Stomach (tissue), 9 donors: Measurements from ENCODE around the gene FNDC11. TPM values are rescaled to one million over a fixed set of nuclear protein-coding genes. Genes with fewer than 3 reads are reported as not detected.

Experiments
- DNase-seq, 2 donors: peaks; one replicate each; pipeline versions ENCODE4 v3.0.0 to v3.0.0-alpha.2; 2013 to 2019
- H3K27ac ChIP-seq, 5 donors: fragments of 200-600 bp in 4 of 5; sonication (generic) in 4 of 5; one replicate each; pipeline ENCODE4 v1.5.1; 2013 to 2019; ENCODE audit warnings: mild to moderate bottlenecking in 1 of 5, moderate library complexity in 1 of 5
- H3K27me3 ChIP-seq, 3 donors: fragments of 200-600 bp; sonication (generic); one replicate each; pipeline ENCODE4 v1.5.1; 2017 to 2019; ENCODE audit warnings: mixed run types in 1 of 3
- H3K36me3 ChIP-seq, 4 donors: fragments of 200-600 bp; sonication (generic); 1 replicate in 3 of 4; 2 replicates in 1 of 4; pipeline ENCODE4 v1.5.1; 2016 to 2019
- H3K4me1 ChIP-seq, 4 donors: fragments of 200-600 bp; sonication (generic); one replicate each; pipeline ENCODE4 v1.5.1; 2016 to 2019
- H3K4me3 ChIP-seq, 4 donors: fragments of 200-600 bp; sonication (generic) in 3 of 4; one replicate each; pipeline ENCODE4 v1.5.1; 2016 to 2019; ENCODE audit warnings: mild to moderate bottlenecking in 1 of 4
- H3K9me3 ChIP-seq, 4 donors: fragments of 200-600 bp; sonication (generic); one replicate each; pipeline ENCODE4 v1.5.1; 2016 to 2019
- EP300 ChIP-seq: sonication (generic); formaldehyde crosslinking; IDR thresholded peaks from one replicate; pipeline ENCODE4 v1.6.1; 2017; ENCODE audit warnings: antibody characterized with exemption
- POLR2A ChIP-seq, 4 donors: fragments of 450-650 bp; IDR thresholded peaks; one replicate each; pipeline ENCODE4 v1.6.1; 2016; ENCODE audit warnings: antibody characterized with exemption in 4 of 4, control low read depth in 2 of 4, mild to moderate bottlenecking in 1 of 4, moderate library complexity in 1 of 4
- POLR2AphosphoS5 ChIP-seq, 3 donors: sonication (generic); formaldehyde crosslinking; IDR thresholded peaks; one replicate each; pipeline ENCODE4 v1.6.1; 2016; ENCODE audit warnings: antibody characterized with exemption in 3 of 3
- WGBS, 5 donors: extraction: QIAGEN DNeasy Blood & Tissue Kit in 3 of 5; methylation state at CpG; one replicate each; pipeline versions ENCODE4 v1.1.5 to v1.1.7; 2013 to 2018; 5-methylcytosine and 5-hydroxymethylcytosine counted together
- intact Hi-C: fragments of 100-400 bp; cut with DNase I; formaldehyde crosslinking; loops from one replicate; pipeline ENCODE4 v1.15.1; 2023; ENCODE audit warnings: low total_unique reads
- polyA plus RNA-seq, 3 donors: library from polyadenylated mRNA; stranded (reverse); fragments of 200-250 nt; gene quantifications; one replicate each; pipeline ENCODE4 v1.2.3, GENCODE V29; 2013
- total RNA-seq, 5 donors: library from RNA; depleted of rRNA; stranded (reverse); fragments of >200 nt; gene quantifications; one replicate each; pipeline versions ENCODE4 v1.1.0 to v1.2.3, GENCODE V29; 2014 to 2016
- TF ChIP-seq, protein P1 (sequence below), 7 experiments: fragments of 450-650 bp in 4 of 7; fragments of 200-600 bp in 3 of 7; sonication (generic) in 3 of 7; IDR thresholded peaks; one replicate each; pipeline ENCODE4 v1.5.1; 2016 to 2019; ENCODE audit warnings: antibody characterized with exemption in 7 of 7, control low read depth in 2 of 7, mild to moderate bottlenecking in 1 of 7
- donor health status: healthy with polysubstance abuse.
- donor health status: Bipolar disorder and iron deficiency.
- donor health status: healthy.

The FNDC11 gene
- total and polyA plus RNA-seq, 8 donors: 0.25 to 3.1 (median 0.55) TPM; not detected in 3

DNA sequence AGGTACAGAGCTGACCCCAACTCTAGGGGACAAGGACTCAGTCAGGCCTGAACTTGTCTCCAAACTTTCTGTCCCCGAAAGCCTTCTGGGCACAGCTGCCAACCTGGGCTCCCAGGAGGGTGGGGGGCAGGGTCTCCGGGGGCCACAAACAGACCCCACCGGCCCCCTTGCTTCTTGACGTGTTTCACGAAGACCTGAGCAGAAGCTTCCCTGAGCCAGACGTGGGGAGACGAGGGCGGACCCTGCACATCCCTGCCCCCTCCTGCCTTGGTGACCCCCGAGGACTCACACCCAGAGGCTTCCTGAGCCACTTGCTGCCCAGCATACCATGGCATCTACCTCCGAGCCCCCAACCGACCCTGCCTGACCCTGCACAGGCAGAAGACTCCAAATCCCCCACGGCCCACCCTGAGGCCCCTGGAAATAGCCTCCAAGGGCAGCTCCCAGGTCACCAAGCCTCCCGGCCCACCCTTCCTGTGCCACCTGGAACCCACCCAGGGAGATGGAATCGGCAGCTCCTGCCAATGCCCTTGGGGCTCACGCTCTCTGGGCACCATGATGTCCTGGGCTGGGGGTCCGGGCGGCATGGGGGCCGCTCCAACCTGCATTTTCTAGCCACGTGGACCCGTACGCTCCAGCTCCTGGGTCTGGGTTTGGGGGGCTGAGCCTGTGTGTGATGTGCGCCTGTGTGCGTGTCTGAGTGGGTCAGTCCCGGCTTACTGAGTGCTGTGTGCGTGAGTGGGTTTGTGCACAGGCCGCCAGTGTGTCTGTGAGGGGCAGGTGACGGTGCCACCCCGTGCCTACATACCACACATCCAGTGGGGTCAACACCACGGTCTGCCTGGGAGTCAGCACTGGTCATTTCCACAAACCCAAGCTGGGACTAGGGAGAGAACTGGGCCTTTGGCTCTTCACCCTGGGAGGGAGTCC, 14.3 kb upstream of the FNDC11 start:
- WGBS, 5 donors: 74 to 92% (median 84%) methylated on average over 14 to 29 of the region's 29 CpGs
- TF ChIP-seq POLR2AphosphoS5 (IDR thresholded peaks at IDR 0.05) (no peak), EP300 (no peak), POLR2A (IDR thresholded peaks at IDR 0.05) (no peak)
- TF ChIP-seq, protein P1, sequence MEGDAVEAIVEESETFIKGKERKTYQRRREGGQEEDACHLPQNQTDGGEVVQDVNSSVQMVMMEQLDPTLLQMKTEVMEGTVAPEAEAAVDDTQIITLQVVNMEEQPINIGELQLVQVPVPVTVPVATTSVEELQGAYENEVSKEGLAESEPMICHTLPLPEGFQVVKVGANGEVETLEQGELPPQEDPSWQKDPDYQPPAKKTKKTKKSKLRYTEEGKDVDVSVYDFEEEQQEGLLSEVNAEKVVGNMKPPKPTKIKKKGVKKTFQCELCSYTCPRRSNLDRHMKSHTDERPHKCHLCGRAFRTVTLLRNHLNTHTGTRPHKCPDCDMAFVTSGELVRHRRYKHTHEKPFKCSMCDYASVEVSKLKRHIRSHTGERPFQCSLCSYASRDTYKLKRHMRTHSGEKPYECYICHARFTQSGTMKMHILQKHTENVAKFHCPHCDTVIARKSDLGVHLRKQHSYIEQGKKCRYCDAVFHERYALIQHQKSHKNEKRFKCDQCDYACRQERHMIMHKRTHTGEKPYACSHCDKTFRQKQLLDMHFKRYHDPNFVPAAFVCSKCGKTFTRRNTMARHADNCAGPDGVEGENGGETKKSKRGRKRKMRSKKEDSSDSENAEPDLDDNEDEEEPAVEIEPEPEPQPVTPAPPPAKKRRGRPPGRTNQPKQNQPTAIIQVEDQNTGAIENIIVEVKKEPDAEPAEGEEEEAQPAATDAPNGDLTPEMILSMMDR (IDR thresholded peaks at IDR 0.05): no peak
- intact Hi-C loops: loop anchor here (5.0 kb wide), 1 partner anchor 433 kb away; no protein-coding TSS in a partner anchor
- peak overlapping the region; percentile 88 to 96 (median 90) for H3K27ac ChIP-seq
- H3K4me1 ChIP-seq: peaks cover 26 to 76% (median 47%) of the 10 kb centered on the region in 4 donors
- no peaks in the 10 kb centered on the region for H3K36me3 ChIP-seq
- no peak for DNase-seq
- H3K4me3 ChIP-seq: no peak overlapping the region
- peaks cover 0 to 44% (median 3%) of the 10 kb centered on the region in 3 donors for H3K27me3 ChIP-seq
- no peaks in the 10 kb centered on the region for H3K9me3 ChIP-seq

DNA sequence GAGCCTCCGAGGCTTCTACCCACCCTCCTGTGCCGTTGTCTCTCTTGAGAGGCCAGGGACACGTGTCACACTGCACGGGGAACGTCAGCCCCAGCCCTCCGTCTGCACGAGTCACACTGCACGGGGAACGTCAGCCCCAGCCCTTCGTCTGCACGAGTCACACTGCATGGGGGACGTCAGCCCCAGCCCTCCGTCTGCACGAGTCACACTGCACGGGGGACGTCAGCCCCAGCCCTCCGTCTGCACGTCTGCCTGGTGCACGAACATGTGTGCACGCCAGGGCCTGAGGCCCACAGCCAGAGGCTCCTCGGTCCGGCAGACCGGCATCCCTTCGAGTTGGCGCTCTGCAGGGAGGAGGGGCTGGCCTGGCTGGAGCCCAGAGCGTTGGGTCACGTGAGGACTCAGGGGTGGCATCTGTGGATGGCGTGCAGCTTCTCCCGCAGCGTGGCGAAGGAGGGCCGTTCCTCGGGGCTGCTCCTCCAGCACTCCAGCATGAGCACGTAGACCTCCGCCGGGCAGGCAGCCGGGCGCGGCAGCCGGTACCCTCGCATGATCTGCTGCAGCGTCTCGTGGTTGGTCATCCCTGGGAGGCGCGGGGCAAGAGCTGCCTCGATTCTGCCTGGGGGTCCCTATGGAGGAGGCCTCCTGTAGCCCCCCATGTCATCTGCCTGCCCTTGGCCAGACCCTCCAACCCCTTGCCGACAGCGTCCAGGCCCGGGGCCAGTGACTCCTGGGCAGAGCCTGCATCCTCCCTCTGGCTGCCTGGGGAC, 13.4 kb upstream of the FNDC11 start:
- Histone ChIP-seq H3K27me3 (peaks cover 0 to 42% (median 0%) of the 10 kb centered on the region in 3 donors), H3K4me1 (peaks cover 20 to 67% (median 39%) of the 10 kb centered on the region in 4 donors), H3K36me3 (no peaks in the 10 kb centered on the region), H3K4me3 (peak overlapping the region in 2 of 4 donors; percentile 13 to 30), H3K9me3 (no peaks in the 10 kb centered on the region), H3K27ac (peak overlapping the region in 2 of 5 donors; percentile 90)
- WGBS, 5 donors: 41 to 75% (median 59%) methylated on average over 30 to 49 of the region's 49 CpGs
- peak; percentile 47 to 50 for DNase-seq
- TF ChIP-seq POLR2AphosphoS5 (IDR thresholded peaks at IDR 0.05): no peak
- TF ChIP-seq, protein P1 (IDR thresholded peaks at IDR 0.05): no peak
- no peak for TF ChIP-seq EP300
- no peak for TF ChIP-seq POLR2A (IDR thresholded peaks at IDR 0.05)
- intact Hi-C loops: no loop called here

DNA sequence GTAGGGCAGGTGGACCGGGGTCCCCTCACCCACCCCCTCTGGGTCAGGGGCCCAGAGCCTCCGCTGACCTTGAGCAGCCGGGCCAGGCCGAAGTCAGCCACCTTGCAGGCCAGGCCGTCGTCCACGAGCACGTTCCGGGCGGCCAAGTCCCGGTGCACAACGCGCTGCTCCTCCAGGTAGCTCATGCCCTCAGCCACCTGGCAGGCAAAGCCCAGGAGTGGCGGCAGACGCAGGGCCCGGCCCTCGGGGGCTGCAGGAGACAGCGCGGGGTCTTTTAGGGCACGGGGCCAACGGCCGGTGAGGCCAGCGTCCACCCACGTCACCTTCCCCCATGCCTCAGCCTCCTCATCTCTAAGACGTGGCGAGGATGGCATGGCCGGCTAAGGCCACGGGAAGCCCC, 12.6 kb upstream of the FNDC11 start:
- intact Hi-C loops: no loop called here
- peak overlapping the region in 4 of 5 donors; percentile 67 to 82 (median 77) for H3K27ac ChIP-seq
- peaks cover 20 to 64% (median 39%) of the 10 kb centered on the region in 4 donors for H3K4me1 ChIP-seq
- H3K27me3 ChIP-seq: peaks cover 0 to 44% (median 0%) of the 10 kb centered on the region in 3 donors
- 47 to 92% (median 75%) methylated on average over 9 to 28 of the region's 28 CpGs for WGBS, 5 donors
- DNase-seq: no peak
- H3K36me3 ChIP-seq: no peaks in the 10 kb centered on the region
- no peaks in the 10 kb centered on the region for H3K9me3 ChIP-seq
- peak overlapping the region in 2 of 4 donors; percentile 25 to 30 for H3K4me3 ChIP-seq
- no peak for TF ChIP-seq POLR2A (IDR thresholded peaks at IDR 0.05)
- TF ChIP-seq, protein P1 (IDR thresholded peaks at IDR 0.05): no peak
- TF ChIP-seq EP300: no peak
- no peak for TF ChIP-seq POLR2AphosphoS5 (IDR thresholded peaks at IDR 0.05)

DNA sequence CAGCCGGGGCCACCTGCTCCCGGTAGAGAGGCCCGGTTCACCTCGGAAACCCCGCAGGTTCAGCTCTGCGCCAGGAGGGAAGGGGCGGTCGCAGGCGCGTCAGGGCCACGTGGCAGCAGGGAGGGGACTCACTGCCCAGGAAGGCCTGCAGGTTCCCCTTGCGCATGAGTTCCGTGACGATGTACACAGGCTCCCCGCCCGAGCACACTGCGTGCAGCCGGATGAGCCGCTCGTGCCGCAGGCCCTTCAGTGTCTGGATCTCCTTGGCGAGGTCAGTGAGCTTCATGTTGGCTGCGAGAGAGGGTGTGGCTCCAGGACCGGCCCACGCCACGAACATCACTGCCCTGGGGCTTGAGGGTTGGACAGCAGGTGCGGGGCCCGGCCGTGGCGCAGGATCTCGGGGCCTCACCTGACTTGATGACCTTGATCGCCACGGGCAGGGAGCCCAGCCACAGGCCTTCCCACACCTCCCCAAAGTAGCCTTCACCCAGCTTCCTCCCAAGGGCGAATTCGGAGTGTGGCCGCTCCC, 11.9 kb upstream of the FNDC11 start:
- peak overlapping the region in 4 of 5 donors; percentile 67 to 82 (median 77) for H3K27ac ChIP-seq
- no peaks in the 10 kb centered on the region for H3K36me3 ChIP-seq
- peak; percentile 81 to 92 for DNase-seq
- H3K9me3 ChIP-seq: no peaks in the 10 kb centered on the region
- H3K4me3 ChIP-seq: peak overlapping the region in 2 of 4 donors; percentile 25 to 30
- TF ChIP-seq POLR2AphosphoS5 (IDR thresholded peaks at IDR 0.05): peak in 1 of 3 donors; percentile 89
- TF ChIP-seq, protein P1 (IDR thresholded peaks at IDR 0.05): no peak
- TF ChIP-seq POLR2A (IDR thresholded peaks at IDR 0.05): peak in 1 of 4 donors; percentile 40
- no peak for TF ChIP-seq EP300
- H3K4me1 ChIP-seq: peaks cover 13 to 57% (median 32%) of the 10 kb centered on the region in 4 donors
- intact Hi-C loops: no loop called here
- peaks cover 0 to 44% (median 0%) of the 10 kb centered on the region in 3 donors for H3K27me3 ChIP-seq
- 31 to 81% (median 64%) methylated on average over 15 to 36 of the region's 36 CpGs for WGBS, 5 donors
